ENCODE measurements around the gene HSD17B12. TPM values are rescaled to one million over a fixed set of nuclear protein-coding genes. Genes with fewer than 3 reads are reported as not detected.

Gene HSD17B12
- total and polyA plus RNA-seq, 2 of the 13 experiments (the other 11 are each of a cell fraction or from before 2014, with no cell fraction given) = 50.3 to 117 TPM

- 0 out of 2 replicates have a peak, but pooled peaks have one; percentile 77 for TF ChIP-seq ZBTB44 (CRISPR knock-in tag; IDR thresholded peaks at IDR 0.05)
- no peak; the same call in 1 of the 2 replicates for TF ChIP-seq ZSCAN21 (CRISPR knock-in tag; IDR thresholded peaks at IDR 0.05; ENCODE audit: borderline replicate concordance)
- peak; percentile 98; the same call in 1 of the 2 replicates for TF ChIP-seq MBNL3 (CRISPR knock-in tag; conservative IDR thresholded peaks at IDR 0.05)
- TF ChIP-seq MED1 (CRISPR knock-in tag; IDR thresholded peaks at IDR 0.05) = peak; percentile 48; the same call in 1 of the 2 replicates
- TF ChIP-seq RXRB (CRISPR knock-in tag; IDR thresholded peaks at IDR 0.05; ENCODE audit: borderline replicate concordance) = peak; percentile 73; the same call in 1 of the 2 replicates
- TF ChIP-seq ZNF580 (CRISPR knock-in tag; IDR thresholded peaks at IDR 0.05; ENCODE audit: borderline replicate concordance, low read depth) = peak; percentile 78; the same call in 1 of the 2 replicates
- TF ChIP-seq NFKBIZ (CRISPR knock-in tag; IDR thresholded peaks at IDR 0.05) = 0 out of 2 replicates have a peak, but pooled peaks have one; percentile 50
- TF ChIP-seq ZMAT3 (CRISPR knock-in tag; conservative IDR thresholded peaks at IDR 0.05) = 0 out of 2 replicates have a peak, but pooled peaks have one; percentile 53
- TF ChIP-seq ZNF431 (CRISPR knock-in tag; IDR thresholded peaks at IDR 0.05; ENCODE audit: borderline replicate concordance, low read depth) = no peak; the same call in 1 of the 2 replicates
- no peak for TF ChIP-seq FOXP1 (IDR thresholded peaks at IDR 0.05)
- peak; percentile 44; the same call in 1 of the 2 replicates for TF ChIP-seq FOXP1 (CRISPR knock-in tag; IDR thresholded peaks at IDR 0.05)
- TF ChIP-seq MLXIP (CRISPR knock-in tag; IDR thresholded peaks at IDR 0.05; ENCODE audit: borderline replicate concordance) = no peak
- no peak for TF ChIP-seq ZNF20 (CRISPR knock-in tag; IDR thresholded peaks at IDR 0.05)
- TF ChIP-seq ZNF792 (CRISPR knock-in tag; IDR thresholded peaks at IDR 0.05) = peak; percentile 79; the same call in 1 of the 2 replicates
- TF ChIP-seq MEF2D (CRISPR knock-in tag; IDR thresholded peaks at IDR 0.05) = peak; percentile 87
- TF ChIP-seq PCBP1 (IDR thresholded peaks at IDR 0.05; ENCODE audit: borderline replicate concordance, low read depth, low read length) = peak; percentile 89
- TF ChIP-seq ZBTB21 (CRISPR knock-in tag; IDR thresholded peaks at IDR 0.05) = no peak
- peak; percentile 79 for TF ChIP-seq ZSCAN31 (CRISPR knock-in tag; IDR thresholded peaks at IDR 0.05; ENCODE audit: low read depth)
- TF ChIP-seq CBX2 (IDR thresholded peaks at IDR 0.05; ENCODE audit: low read depth, low read length) = peak; percentile 65; the same call in 1 of the 2 replicates
- TF ChIP-seq CBX2 (CRISPR knock-in tag; IDR thresholded peaks at IDR 0.05; ENCODE audit: low read depth) = peak; percentile 86; the same call in 1 of the 2 replicates
- no peak for TF ChIP-seq PHB2 (IDR thresholded peaks at IDR 0.05; ENCODE audit: partially characterized antibody)
- TF ChIP-seq PAXIP1 (CRISPR knock-in tag; conservative IDR thresholded peaks at IDR 0.05) = peak; percentile 46
Measured at GRCh38 chr11:43880640-43881159, 200.2 kb downstream of the HSD17B12 start, which contains the start of gene ALKBH3 (continued).
